Measurements from ENCODE around the gene SYCP2L.

Gene SYCP2L

GRCh38 chr6:10886691-10887502 lies at the start of gene SYCP2L:
SYCP2L (plus strand) TSS chr6:10887052; CDS start chr6:10887127, 75 bp downstream.
- no peak within 1 kb of the TSS for H3K27ac ChIP-seq
- TF ChIP-seq CTCF (conservative IDR thresholded peaks at IDR 0.05) (no peak), ZFX (IDR thresholded peaks at IDR 0.05) (no peak)

DNA sequence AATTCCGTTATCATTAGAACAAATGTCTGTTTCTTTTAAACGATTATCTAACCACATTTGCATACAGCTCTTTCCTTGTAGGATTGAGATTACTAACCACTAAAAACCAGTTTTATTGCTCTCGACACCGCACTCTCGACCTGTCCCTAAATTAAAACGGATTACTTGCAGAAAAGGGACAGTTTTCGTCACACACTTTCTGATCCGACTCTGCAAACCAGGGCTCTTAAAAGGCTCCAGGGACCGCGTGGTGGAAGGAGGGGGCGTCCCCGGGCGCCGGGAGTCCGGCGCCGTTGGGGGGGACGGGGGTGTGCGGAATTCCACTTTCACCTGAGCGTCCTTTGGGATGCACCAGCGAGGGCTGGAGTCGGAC lies 49.2 kb upstream of the SYCP2L start:
- no peak for TF ChIP-seq ZFX (IDR thresholded peaks at IDR 0.05)
- TF ChIP-seq CTCF (conservative IDR thresholded peaks at IDR 0.05), result no peak
- peak overlapping the region; percentile 58 for H3K27ac ChIP-seq

GRCh38 chr6:10837995-10838793 lies 48.7 kb upstream of the SYCP2L start, which contains the start of gene MAK:
MAK (minus strand) TSS chr6:10838539; CDS start chr6:10830648, 7,891 bp downstream.
- peak within 1 kb of the TSS; percentile 58 for H3K27ac ChIP-seq
- TF ChIP-seq CTCF (conservative IDR thresholded peaks at IDR 0.05), result no peak

GRCh38 chr6:10838794-10839333 lies 48.0 kb upstream of the SYCP2L start:
- H3K27ac ChIP-seq, result peak overlapping the region; percentile 58; the same call in 1 of the 2 replicates
- TF ChIP-seq ZFX (IDR thresholded peaks at IDR 0.05) (no peak), CTCF (conservative IDR thresholded peaks at IDR 0.05) (no peak)

DNA sequence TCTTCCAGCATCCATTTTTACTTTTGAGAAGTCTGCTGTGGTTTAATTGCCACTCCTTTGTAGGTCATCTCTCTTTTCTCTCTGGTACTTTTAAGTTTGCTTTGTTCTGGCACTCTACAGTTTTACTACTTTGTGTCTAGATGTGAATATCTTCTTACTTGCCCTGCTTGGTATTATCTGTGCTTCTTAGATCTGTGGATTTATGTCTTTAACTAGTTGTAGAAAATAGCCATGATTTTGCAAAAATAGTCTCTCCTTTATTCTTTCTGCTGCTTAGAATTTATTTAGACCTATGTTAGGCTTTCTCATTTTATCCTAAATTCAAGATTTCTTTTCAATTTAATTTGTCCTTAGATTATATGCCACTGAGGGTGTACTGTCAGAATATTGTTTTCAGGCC lies 43.3 kb upstream of the SYCP2L start:
- TF ChIP-seq CTCF (conservative IDR thresholded peaks at IDR 0.05) (no peak), ZFX (IDR thresholded peaks at IDR 0.05) (no peak)

GRCh38 chr6:10847684-10848083 lies 39.2 kb upstream of the SYCP2L start:
- H3K27ac ChIP-seq, result peak overlapping the region; percentile 7; the same call in 1 of the 2 replicates
- peak; percentile 67 for TF ChIP-seq CTCF (conservative IDR thresholded peaks at IDR 0.05)
- no peak for TF ChIP-seq ZFX (IDR thresholded peaks at IDR 0.05)

More for the DNA sequence above, 43.3 kb upstream of the SYCP2L start:
- H3K27ac ChIP-seq, result no peak overlapping the region

Data from C4-2B (cell line).